Kidney glomerular epithelial cell (primary cell): ENCODE data around the gene BMI1.
"Not testable (repeated sequence)": the region's sequence is repeated elsewhere in the genome, so short reads cannot be mapped to it uniquely, and the experiment has no call there.

Source experiments
- DNase-seq: peaks from one replicate; lab custom pipeline; 2025; lab: John Stamatoyannopoulos, UW

The BMI1 gene

GRCh38 chr10:22320591-22321155, at the start of gene BMI1:
Gene BMI1 (plus strand): TSS chr10:22321099. CDS start chr10:22326450, 5,351 bp downstream.
- DNase-seq: peak; percentile 46

- DNase-seq: no peak
These were observed 49.1 kb upstream of the BMI1 start for GRCh38 chr10:22271786-22272185.

DNA sequence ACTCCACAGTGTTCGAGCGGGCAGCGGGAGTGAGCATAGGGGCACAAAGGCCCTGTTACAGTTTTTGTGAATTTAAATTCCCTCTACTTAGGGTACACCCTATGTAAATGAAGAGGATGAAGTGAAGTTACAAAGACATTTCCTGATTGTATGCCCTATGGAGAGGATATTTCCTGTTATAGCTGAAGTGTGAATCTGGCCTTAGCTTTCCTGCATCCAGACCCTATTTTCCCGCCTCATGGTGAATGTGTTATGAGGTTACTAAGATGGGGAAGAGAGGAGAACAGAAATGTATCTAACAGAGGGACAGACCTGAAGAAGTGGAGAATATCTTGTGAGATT, 42.5 kb upstream of the BMI1 start:
- DNase-seq: no peak

- DNase-seq: no peak
These were observed 40.8 kb upstream of the BMI1 start for GRCh38 chr10:22280078-22280477.

DNA sequence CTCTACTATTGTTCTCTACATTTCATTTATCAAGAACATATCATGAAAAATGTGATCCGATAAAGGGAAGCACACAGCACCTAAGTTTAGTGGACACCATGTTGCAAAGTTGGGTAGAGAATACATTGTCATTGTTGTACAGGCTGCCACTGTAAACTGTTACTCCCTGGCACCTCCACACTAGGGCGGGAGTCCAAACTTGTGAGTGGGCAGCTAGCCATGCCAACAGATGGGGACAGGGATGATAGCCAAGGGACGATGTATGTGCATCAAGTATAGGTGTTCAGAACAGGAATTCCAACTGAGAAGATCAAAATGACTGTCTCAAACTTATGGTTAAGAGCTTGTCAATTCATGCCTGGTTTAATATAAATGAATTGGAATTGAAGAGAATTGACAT, 35.8 kb upstream of the BMI1 start:
- DNase-seq: no peak

GRCh38 chr10:22293747-22294404, 27.0 kb upstream of the BMI1 start:
- DNase-seq: no peak

DNA sequence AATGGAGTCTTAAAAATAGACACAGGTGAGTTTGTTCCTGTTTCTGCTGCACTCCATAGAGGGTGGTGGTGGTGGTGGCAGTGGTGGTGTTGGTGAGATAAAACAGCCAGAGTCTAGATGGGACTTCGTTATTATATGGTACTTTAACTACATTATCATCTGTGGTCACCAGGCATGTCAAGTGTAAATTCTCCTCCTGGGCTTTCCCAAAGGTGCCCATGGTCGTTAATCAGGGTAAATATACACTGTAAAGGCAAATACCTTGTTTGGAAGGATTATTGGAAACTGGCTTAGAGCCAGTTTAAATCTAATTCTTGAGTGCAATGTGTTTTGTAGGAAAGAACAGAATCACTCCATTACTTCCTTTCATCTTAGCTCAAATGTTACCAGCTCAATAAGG, 26.2 kb upstream of the BMI1 start:
- DNase-seq: no peak

- no peak for DNase-seq
These were observed 19.7 kb upstream of the BMI1 start for GRCh38 chr10:22301193-22301592.

DNA sequence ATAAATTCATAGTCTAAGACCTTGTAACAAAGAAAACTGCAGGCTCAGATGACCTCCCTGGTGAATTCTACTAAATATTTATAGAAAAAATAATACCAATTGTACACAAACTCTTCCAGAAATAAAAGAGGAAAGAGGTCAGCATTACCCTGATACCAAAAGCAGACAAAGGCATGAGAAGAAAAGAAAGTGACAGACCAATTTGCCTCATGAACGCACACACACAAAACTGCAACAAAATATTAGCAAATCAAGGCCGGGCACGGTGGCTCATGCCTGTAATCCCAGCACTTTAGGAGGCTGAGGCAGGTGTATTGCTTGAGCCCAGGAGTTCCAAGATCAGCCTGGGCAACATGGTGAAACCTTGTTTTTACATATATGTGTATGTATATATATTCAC, 17.4 kb upstream of the BMI1 start:
- no peak for DNase-seq

DNA sequence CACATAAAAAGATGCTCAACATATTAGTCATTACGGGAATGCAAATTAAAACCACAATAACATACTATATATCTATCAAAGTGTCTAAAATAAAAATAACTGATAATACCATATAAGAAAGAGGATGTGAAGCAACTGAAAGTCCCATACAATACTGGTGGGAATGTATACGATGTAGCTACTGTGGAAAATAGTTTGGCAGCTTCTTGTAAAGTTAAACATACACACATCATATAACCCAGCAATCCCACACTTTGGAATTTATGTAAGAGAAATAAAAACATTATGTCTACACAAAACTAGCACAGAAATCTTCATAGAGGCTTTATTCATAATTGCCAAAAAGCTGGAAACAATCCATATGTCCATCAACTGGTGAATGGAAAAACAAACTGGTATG, 15.2 kb upstream of the BMI1 start:
- DNase-seq: no peak

- DNase-seq: no peak
These were observed 12.5 kb upstream of the BMI1 start for GRCh38 chr10:22308390-22308789.

- no peak for DNase-seq
These were observed 11.5 kb upstream of the BMI1 start for GRCh38 chr10:22309180-22310000.

GRCh38 chr10:22310012-22310411, 10.9 kb upstream of the BMI1 start:
- DNase-seq: not testable (repeated sequence)

DNA sequence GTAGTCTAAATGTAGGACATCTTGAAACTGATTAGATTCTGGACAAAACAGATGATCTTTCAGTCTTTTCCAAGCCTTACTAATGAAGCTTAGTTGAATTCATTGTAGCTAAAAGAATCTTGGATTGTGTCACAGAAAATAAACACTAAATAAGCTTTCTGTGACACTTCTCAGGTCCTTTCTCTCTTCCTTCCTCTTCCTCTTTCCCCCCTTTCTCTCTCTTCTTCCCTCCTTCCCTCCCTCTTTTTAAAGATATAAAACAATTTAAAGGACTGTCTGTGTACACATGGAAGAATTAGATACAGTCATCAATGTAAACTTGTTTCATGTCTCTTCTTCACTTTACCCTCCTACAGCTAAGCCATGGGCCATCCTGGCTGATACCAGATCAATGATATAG, 10.0 kb upstream of the BMI1 start:
- no peak for DNase-seq

DNA sequence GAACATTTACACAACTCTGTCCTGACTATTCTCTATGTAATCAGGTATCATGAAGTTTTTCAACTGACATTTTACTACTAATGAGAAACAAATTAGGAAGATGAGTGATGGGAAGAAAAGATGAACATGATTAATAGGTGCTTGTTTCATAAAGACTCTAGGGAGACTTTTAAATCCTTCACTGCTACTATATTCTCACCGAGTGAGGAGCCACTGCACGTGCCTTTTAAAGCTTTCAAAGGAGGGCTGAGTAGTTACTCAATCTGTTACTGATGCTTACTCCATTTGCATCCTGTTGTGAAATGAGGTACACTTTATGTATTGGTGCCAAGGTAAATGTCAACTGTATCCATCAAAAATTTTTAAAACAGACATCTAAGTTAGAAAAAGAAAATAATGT, 6.0 kb upstream of the BMI1 start:
- DNase-seq: no peak

GRCh38 chr10:22315455-22316285, 5.2 kb upstream of the BMI1 start:
- DNase-seq: no peak

DNA sequence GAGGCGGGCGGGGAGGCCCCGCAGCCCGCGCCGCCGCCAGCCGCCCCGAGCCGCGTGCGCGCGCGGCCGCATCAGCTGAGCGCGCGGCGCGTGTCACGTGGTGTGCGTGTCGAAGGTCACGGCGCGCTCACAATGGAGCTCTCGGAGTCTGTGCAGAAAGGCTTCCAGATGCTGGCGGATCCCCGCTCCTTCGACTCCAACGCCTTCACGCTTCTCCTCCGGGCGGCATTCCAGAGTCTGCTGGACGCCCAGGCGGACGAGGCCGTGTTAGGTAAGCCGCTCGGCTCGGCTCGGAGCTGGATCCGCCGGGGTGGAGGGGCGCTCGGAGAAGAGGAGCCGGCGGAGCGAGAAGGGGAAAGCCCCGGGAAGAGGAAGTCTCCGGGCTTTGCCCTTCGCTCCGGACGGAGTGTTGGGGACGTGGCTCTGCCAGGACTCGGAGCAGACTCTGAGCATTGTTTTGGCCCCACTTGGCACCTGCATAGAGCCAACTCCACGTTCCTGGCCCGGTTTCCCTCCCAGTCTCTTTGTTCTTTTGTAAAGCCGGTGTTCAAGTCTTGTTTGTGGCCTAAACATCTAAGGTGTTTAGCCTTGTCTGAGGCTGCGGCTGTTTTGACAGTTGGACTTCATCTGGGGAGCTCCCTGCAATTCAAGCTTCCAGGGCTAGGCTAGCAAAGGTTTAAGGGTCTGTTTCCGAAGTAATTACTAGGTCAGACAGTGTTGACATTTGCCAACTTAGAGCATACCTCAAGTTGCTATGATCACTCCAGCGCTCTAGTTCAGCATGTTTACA, 4.4 kb upstream of the BMI1 start, which contains the start of gene COMMD3:
Gene COMMD3, plus strand, starts transcription at position 103 of the 790 bp plus-strand sequence. Its CDS starts 30 bp downstream, at position 133.
- DNase-seq: peak; percentile 81

DNA sequence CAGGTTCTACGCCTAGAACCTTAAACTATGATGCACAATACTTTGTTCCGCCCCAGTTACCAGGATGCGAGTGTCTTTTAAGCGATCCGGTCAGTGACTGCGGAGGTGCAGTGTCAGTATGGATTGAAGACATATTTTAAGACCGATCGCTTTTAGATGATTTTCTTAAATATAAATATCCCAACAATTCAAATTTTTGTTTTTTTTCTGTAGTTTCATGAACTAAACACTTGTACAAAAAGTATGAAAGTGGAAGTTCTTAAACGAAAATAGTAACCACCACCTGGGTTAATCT, 3.9 kb upstream of the BMI1 start:
- no peak for DNase-seq

DNA sequence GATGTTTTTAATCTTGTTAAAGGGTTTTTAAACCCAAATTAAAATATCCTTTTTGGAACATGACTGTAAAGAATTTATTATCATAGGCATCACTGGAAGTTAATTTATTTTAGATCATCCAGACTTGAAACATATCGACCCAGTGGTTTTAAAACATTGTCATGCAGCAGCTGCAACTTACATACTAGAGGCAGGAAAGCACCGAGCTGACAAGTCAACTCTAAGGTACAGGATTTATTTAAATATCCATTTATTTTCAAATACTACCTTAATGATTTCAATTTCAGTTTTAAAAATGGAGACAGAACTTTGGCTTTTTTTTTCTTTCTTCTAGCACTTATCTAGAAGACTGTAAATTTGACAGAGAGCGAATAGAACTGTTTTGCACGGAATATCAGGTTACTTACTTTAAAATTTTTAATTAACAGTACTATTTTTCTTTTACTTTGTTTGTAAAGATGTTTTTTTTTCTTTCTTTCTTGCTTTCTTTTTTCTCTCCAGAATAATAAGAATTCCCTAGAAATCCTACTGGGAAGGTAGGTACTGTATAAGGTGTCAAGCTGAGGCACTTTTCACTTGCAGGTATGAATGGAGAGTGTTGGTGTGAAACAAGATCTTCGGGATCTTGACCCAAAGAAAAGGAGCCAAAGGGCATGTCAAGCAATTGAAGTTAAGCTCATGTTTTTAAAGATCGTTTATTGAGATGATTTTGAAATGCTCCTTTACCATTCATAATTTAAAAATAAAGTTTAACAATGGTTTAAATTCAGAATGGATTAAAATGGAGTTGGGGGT, 2.9 kb upstream of the BMI1 start:
- no peak for DNase-seq

GRCh38 chr10:22318772-22319171, 2.1 kb upstream of the BMI1 start:
- no peak for DNase-seq

DNA sequence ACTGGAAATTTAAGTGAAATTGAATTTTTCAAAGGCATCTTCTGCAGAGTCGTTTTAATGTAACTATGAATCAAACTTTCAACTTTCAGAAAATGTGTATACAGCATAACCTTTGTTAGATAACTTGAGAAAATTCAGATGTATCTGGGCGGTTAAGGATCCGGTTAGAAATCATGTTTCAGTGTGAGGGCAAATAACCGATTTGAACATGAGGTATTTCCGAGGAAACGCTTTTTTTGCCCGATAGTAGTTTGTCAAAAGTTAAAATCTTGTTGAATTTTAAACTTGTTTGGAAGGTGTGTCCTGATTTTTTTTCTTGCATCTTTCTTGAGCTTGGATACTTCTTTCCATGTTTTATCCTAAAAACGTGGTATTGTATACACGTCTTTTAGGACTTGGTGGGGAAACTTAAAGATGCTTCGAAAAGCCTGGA, 1.3 kb upstream of the BMI1 start:
- DNase-seq: no peak
